ENCODE measurements around the gene KCTD14. TPM values are rescaled to one million over a fixed set of nuclear protein-coding genes. Genes with fewer than 3 reads are reported as not detected.

KCTD14 gene
- total and polyA plus RNA-seq, 11 donors, result 0.15 to 1.7 (median 0.46) TPM; not detected in 5

DNA sequence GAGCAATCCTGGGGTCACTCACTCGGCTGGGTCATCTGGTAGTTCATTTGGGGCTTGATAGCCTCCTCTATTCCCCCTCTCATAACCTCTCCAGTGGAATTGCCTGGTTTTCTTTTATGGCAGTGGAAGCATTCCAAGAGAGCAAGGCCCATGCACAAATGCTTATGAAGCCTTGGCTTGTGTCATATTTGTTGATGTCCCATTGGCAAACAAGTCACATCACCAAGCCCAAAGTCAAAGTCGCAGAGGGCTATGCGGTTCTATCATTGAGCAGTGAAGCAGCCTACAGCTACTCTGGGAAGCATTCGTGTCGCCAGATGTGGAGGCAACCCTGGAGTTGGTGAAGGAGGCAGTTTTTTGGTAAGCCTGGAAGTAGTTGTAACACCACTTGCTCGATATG is 12.3 kb downstream of the KCTD14 start:
- DNase-seq (no peak), ATAC-seq (no peak)
- H3K4me1 ChIP-seq, result no peaks in the 10 kb centered on the region
- no peaks in the 10 kb centered on the region for H3K36me3 ChIP-seq
- no peaks in the 10 kb centered on the region for H3K9me3 ChIP-seq
- TF ChIP-seq, protein P1, sequence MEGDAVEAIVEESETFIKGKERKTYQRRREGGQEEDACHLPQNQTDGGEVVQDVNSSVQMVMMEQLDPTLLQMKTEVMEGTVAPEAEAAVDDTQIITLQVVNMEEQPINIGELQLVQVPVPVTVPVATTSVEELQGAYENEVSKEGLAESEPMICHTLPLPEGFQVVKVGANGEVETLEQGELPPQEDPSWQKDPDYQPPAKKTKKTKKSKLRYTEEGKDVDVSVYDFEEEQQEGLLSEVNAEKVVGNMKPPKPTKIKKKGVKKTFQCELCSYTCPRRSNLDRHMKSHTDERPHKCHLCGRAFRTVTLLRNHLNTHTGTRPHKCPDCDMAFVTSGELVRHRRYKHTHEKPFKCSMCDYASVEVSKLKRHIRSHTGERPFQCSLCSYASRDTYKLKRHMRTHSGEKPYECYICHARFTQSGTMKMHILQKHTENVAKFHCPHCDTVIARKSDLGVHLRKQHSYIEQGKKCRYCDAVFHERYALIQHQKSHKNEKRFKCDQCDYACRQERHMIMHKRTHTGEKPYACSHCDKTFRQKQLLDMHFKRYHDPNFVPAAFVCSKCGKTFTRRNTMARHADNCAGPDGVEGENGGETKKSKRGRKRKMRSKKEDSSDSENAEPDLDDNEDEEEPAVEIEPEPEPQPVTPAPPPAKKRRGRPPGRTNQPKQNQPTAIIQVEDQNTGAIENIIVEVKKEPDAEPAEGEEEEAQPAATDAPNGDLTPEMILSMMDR (IDR thresholded peaks at IDR 0.05), result no peak
- no peak for TF ChIP-seq POLR2A (IDR thresholded peaks at IDR 0.05)
- H3K27me3 ChIP-seq, result no peaks in the 10 kb centered on the region
- intact Hi-C loops (cut with DNase I), result no loop called here
- WGBS, 4 donors, result 87 to 94% (median 90%) methylated on average over 6 of the region's 6 CpGs
- H3K4me3 ChIP-seq, result no peak overlapping the region
- no peak overlapping the region for H3K27ac ChIP-seq

DNA sequence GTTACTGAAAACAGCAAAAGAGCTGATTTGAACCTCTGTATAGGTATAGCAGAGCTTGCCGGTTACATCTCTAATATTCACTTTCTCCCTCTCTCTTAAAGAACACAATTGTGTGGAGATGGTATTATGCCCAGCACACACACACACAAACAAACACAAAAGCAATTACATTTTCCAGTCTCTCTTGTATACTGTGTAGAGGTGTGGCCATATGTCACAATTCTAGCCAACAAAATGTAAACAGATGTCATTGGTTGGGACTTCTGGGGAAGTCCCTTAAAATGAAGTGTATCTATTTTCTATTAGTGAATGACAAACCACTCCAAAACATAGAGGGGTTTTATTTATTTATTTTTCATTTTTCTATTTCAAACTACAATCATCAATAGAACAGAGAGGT is 12.8 kb downstream of the KCTD14 start:
- no peak overlapping the region for H3K27ac ChIP-seq
- no peaks in the 10 kb centered on the region for H3K27me3 ChIP-seq
- TF ChIP-seq, protein P1 (IDR thresholded peaks at IDR 0.05), result no peak
- no peak for TF ChIP-seq POLR2A (IDR thresholded peaks at IDR 0.05)
- H3K4me1 ChIP-seq, result no peaks in the 10 kb centered on the region
- ATAC-seq, result no peak
- 92 to 97% (median 95%) methylated on average over 1 of the region's 1 CpG for WGBS, 4 donors
- H3K9me3 ChIP-seq, result no peaks in the 10 kb centered on the region
- no peak for DNase-seq
- intact Hi-C loops (cut with DNase I), result no loop called here
- H3K36me3 ChIP-seq, result no peaks in the 10 kb centered on the region
- H3K4me3 ChIP-seq, result no peak overlapping the region

- no peak for DNase-seq
- Histone ChIP-seq H3K27ac (no peak overlapping the region), H3K4me3 (no peak overlapping the region), H3K36me3 (no peaks in the 10 kb centered on the region), H3K4me1 (no peaks in the 10 kb centered on the region), H3K9me3 (no peaks in the 10 kb centered on the region), H3K27me3 (no peaks in the 10 kb centered on the region)
- ATAC-seq, result no peak
- TF ChIP-seq, protein P1 (IDR thresholded peaks at IDR 0.05), result no peak
- TF ChIP-seq POLR2A (IDR thresholded peaks at IDR 0.05), result no peak
- 89 to 97% (median 91%) methylated on average over 2 of the region's 2 CpGs for WGBS, 4 donors
- intact Hi-C loops (cut with DNase I), result no loop called here
Measured at GRCh38 chr11:78009062-78009461, 14.0 kb downstream of the KCTD14 start.

DNA sequence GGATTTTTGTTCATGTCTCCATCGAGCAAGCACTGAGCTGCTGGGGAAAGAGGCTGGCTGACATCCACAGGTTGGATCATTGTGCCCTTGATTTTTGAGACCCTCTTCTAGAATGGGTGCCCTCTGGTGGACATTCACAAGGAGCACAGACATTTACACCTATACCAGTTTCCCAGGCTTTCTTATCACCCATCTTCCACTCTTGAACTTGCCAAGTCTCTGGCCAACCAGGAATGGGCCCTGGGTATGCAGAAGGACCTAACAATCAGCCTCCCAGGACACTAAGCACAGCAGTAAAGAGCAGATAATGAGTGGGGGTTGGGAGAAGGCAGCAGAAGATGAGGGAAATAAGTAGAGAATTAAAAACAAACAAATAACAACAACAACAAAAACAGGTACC is 22.9 kb downstream of the KCTD14 start:
- Histone ChIP-seq H3K4me3 (no peak overlapping the region), H3K27ac (no peak overlapping the region), H3K9me3 (no peaks in the 10 kb centered on the region), H3K36me3 (no peaks in the 10 kb centered on the region), H3K27me3 (peaks cover 0 to 5% (median 0%) of the 10 kb centered on the region in 9 donors), H3K4me1 (peaks cover 0 to 5% (median 3%) of the 10 kb centered on the region in 12 donors)
- WGBS, 4 donors, result 0 to 10% (median 1%) methylated on average over 1 of the region's 1 CpG
- intact Hi-C loops (cut with DNase I), result loop anchor here in 2 of 10 donors (5.0 kb wide), 2 partner anchors 42 to 47 kb away; no protein-coding TSS in a partner anchor
- peak in 1 of 5 donors; percentile 29 for DNase-seq
- TF ChIP-seq, protein P1 (IDR thresholded peaks at IDR 0.05), result peak; percentile 43 to 66 (median 48)
- no peak for TF ChIP-seq POLR2A (IDR thresholded peaks at IDR 0.05)
- ATAC-seq, result peak in 3 of 4 donors; percentile 48 to 73 (median 70)
